GM21528 (cell line): ENCODE measurements around the gene SLC22A23.

ENCODE experiments used
- ATAC-seq: cut with Tn5 transposase; IDR thresholded peaks from one replicate; pipeline ENCODE4 v1.9.1; 2021; ENCODE audit warnings: mild to moderate bottlenecking, moderate library complexity; ENCODE audit not compliant: unreplicated experiment, low FRiP score

The SLC22A23 gene

GRCh38 chr6:3237761-3238662 lies 218.8 kb downstream of the SLC22A23 start:
- peak; percentile 43 for ATAC-seq

GRCh38 chr6:3236005-3236404 lies 220.8 kb downstream of the SLC22A23 start:
- ATAC-seq, result no peak

DNA sequence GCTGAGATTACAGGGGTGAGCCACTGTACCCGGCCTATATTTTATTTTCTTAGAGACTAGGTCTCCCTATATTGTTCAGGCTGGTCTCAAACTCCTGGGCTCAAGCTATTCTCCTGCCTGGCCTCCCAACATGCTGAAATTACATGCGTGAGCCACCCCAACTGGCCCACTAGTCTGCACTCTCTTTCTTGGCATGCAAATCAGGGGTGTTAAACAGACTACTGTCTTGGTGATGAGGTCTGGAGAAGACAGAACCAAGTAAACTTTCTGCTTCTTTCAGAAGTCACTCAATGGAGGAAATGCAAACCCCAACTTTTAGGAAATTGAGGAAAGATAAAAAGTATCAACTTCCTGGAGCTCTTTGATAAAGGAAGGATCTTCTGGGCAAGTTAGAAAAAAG lies 221.4 kb downstream of the SLC22A23 start:
- no peak for ATAC-seq

DNA sequence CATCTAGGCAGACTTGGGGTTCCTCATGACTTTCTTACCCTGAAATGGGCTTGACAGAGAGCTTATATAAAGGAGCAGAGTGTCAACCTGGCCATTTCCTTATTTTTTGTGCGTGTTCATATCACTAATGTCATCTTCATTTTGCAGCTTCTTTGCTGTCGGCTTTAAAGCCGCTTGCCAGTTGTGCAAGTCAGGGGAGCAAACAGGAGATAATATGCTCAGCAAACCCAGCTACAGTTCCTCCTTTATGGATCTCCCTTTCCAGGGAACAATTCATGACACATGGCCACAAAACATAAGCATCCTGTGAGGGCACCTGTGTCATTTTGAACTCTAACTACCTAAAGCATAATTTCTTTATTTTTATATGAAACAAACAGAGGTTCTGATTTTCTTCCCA lies 222.9 kb downstream of the SLC22A23 start:
- ATAC-seq, result no peak

GRCh38 chr6:3233321-3233720 lies 223.5 kb downstream of the SLC22A23 start:
- no peak for ATAC-seq

GRCh38 chr6:3232017-3232945 lies 224.6 kb downstream of the SLC22A23 start:
- ATAC-seq, result no peak

DNA sequence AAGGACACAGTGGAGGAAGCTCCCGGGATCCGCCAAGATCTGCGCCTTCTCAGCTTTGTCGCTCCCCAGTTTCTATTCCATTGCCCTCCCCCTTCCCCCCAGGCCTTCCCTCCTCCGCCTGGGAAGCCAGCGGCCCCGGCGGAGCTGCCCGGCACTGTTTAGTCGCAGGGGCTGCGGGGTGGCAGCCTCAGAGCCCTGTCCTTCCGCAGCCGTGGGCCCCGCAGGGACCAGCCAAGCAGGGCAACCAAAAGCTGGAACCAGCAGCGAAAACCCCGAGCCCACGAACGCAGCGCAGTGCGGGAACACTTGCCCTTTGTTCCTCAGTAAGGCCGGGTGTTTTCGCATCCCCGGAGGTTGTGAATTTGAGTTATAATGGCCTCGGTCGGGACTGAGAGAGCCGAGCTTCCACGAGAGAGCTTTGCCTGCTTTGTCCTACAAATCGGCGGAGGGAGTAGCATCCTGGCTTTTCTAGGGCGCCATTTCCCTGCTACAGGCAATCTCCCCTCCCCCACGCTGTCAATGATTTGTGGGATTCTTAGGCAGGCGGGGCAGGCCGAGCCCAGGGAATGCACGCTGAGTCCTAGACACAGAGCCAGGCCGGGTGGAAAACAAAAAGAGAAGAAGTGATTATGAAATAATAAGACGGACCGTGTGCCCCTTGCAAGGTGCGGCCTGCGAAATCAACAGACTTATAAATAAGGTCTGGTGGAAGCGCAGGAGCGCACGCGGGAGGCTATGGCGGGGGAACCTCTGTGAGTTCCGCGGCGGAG lies 225.4 kb downstream of the SLC22A23 start:
- ATAC-seq, result no peak

GRCh38 chr6:3230900-3231246 lies 226.0 kb downstream of the SLC22A23 start:
- no peak for ATAC-seq

GRCh38 chr6:3230256-3230882 lies 226.5 kb downstream of the SLC22A23 start:
- ATAC-seq, result no peak

- no peak for ATAC-seq
Observed at GRCh38 chr6:3229566-3230178, 227.2 kb downstream of the SLC22A23 start.

DNA sequence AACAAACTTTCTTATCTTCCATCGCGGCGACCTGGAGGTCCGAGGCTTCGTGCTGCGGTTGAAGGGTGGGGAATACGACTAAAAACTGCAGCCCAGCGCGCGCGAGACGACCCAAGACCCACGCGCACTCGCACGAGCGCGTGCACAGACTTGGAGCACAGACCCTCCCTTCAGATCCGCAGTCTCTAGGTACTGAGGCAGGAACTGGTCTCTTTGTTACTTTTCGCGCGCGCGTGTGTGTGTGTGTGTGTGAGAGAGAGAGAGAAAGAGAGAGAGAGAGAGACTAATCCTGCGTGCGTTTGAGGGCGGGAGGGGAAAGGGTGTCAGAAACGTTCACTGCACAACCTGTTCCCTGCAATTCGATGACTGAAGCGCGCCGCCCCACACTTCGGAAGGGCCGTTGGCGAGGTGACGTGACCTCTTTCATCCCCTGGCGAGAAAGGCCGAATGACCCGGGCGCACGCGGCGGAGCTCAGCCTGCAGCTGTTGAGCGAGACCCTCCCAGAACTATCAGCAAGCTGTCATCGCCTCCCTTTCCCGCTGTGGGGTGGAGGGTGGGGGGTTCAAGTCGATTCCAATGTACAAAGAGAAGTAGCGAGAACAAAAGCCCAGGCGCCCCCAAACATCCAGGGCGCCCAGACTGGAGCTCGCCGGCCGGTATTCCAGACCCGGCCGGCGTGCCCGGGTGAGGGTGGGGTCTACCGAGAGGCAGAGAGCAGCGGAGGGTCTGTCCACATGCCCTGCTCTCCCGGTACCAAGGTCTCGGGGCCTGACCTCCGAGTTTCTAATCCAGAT lies 227.9 kb downstream of the SLC22A23 start:
- ATAC-seq, result no peak

DNA sequence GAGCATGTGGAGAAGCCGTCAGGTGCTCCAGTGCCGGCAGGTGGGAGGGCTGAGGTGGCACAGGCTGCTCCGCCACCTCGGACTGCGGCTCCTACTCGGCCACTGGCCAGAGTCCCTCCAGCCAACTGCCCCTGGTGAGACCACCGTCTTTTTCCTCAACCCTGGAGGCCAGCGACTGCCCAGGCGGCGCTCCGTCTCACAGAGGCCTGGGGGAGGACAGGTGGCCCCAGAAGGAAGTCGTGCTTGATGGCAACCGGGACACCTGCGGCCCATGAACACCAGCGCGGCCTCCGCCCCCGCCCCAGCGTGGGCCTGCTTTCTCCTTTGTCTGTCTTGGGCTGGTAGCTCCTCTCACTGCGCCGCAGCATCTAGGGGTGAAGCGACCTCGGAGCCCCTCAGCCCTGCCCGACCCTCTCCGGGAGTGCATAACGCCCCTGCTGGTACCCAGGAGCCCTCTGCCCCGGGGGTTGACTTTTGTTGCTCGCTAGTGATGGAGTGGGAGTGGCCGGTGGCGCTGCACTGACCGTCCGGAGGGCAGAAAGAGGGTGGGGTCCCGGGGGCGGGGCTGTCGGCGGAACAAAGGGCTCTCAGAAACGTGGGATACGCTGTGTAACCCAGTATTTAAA lies 228.7 kb downstream of the SLC22A23 start:
- ATAC-seq, result no peak

GRCh38 chr6:3227363-3228045 lies 229.3 kb downstream of the SLC22A23 start, which contains the start of gene TUBB2B:
Gene TUBB2B (minus strand): TSS chr6:3227653. CDS start chr6:3227543, 110 bp downstream.
- ATAC-seq, result no peak

DNA sequence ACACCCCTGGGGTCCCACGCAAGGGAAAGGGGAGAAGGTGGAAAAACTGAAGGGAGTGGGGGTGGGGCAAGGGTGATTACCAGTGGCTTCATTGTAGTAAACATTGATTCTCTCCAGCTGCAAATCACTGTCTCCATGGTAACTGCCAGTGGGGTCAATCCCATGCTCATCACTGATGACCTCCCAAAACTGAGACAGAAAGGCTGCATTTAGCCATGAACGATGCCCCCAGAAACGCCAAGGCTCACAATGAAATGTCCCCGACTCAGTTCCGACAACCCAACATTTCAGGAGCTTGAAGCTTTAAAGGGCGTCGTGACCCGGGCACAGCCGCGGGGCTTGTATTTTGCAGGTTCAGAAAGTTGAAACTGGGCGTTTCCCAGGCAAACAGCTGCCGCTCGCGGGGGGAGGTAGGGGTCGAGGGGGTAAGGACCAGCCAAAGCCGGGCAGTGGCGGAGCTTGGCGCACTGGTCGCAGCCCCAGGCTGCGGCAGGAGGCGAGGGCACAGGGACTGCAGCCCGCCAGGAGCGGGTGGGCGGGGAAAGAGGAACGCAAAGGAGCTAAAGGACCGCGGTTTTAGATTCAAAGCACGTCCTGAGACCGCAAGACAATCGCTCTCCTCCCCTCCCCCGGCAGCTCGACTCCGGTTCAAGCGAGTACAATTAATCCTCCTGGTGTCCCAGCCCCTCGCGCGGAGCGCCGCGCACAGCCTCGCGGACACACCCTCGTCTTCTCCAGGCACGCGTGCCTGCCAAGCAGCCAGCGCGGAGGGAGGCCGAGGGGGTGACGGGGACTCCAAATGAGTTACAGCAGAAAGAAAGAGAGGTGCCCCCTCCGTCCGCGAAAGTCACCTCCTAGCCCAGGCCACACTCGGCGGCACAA lies 230.1 kb downstream of the SLC22A23 start:
- no peak for ATAC-seq

GRCh38 chr6:3226042-3226441 lies 230.8 kb downstream of the SLC22A23 start:
- ATAC-seq, result no peak

- no peak for ATAC-seq
Observed at GRCh38 chr6:3222506-3223038, 234.3 kb downstream of the SLC22A23 start.

- no peak for ATAC-seq
Observed at GRCh38 chr6:3221578-3221977, 235.3 kb downstream of the SLC22A23 start.
